Bone marrow (tissue), 2 donors: Measurements from ENCODE around the gene MYPN.
A peak's percentile ranks its signal among the peaks of the same experiment; 100 is the strongest.
"Not testable (repeated sequence)": the region's sequence is repeated elsewhere in the genome, so short reads cannot be mapped to it uniquely, and the experiment has no call there.

Experiments
- DNase-seq, 2 donors: peaks; one replicate each; lab custom pipeline; 2025; lab: John Stamatoyannopoulos, UW

Gene MYPN, protein sequence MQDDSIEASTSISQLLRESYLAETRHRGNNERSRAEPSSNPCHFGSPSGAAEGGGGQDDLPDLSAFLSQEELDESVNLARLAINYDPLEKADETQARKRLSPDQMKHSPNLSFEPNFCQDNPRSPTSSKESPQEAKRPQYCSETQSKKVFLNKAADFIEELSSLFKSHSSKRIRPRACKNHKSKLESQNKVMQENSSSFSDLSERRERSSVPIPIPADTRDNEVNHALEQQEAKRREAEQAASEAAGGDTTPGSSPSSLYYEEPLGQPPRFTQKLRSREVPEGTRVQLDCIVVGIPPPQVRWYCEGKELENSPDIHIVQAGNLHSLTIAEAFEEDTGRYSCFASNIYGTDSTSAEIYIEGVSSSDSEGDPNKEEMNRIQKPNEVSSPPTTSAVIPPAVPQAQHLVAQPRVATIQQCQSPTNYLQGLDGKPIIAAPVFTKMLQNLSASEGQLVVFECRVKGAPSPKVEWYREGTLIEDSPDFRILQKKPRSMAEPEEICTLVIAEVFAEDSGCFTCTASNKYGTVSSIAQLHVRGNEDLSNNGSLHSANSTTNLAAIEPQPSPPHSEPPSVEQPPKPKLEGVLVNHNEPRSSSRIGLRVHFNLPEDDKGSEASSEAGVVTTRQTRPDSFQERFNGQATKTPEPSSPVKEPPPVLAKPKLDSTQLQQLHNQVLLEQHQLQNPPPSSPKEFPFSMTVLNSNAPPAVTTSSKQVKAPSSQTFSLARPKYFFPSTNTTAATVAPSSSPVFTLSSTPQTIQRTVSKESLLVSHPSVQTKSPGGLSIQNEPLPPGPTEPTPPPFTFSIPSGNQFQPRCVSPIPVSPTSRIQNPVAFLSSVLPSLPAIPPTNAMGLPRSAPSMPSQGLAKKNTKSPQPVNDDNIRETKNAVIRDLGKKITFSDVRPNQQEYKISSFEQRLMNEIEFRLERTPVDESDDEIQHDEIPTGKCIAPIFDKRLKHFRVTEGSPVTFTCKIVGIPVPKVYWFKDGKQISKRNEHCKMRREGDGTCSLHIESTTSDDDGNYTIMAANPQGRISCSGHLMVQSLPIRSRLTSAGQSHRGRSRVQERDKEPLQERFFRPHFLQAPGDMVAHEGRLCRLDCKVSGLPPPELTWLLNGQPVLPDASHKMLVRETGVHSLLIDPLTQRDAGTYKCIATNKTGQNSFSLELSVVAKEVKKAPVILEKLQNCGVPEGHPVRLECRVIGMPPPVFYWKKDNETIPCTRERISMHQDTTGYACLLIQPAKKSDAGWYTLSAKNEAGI (N-terminal part only)

GRCh38 chr10:68109331-68109730 is at the start of gene MYPN:
MYPN (plus strand) TSS chr10:68109488; CDS start chr10:68121439, 11,951 bp downstream.
- DNase-seq = no peak

DNA sequence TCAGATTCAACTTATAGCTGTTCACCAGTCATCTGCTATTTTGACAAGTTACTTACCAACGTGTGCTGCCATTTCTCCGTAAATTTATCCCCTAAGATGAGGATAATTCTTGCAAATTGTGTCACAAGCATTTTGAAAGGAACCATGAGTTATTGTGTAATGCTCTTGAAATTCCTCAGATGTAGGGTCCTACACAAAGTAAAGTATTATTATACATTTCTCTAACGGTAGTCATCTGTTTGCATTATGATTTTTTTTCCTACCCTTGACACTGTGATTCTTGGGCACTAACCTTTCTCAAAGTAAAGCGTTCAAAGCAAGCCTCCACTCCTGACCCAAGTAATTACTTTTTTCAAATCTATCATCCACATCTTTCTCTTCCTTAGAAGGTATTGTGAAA is 42.3 kb upstream of the MYPN start:
- DNase-seq = no peak

DNA sequence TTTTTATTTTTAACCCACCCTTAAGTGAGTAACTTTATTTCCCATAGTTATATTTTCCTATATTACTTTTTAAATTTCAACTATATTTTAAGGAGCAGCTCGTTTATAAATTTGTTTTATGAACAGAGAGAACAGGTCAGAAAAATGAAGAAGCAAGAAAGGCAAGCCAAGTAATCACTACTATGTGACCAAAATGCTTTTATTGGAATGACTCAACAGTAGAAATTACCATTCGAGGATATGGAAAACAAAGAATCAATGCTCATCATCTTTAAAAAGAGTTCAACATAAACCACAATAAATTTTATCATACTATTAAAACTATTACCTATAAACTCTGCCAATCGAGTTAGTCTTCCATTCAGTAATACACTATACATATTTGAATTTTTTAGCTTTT is 41.8 kb upstream of the MYPN start:
- DNase-seq = no peak

GRCh38 chr10:68073631-68074030 is 35.7 kb upstream of the MYPN start:
- DNase-seq = no peak

- peak in 1 of 2 donors; percentile 10 for DNase-seq
Observed at GRCh38 chr10:68074031-68074774, 35.1 kb upstream of the MYPN start.

DNA sequence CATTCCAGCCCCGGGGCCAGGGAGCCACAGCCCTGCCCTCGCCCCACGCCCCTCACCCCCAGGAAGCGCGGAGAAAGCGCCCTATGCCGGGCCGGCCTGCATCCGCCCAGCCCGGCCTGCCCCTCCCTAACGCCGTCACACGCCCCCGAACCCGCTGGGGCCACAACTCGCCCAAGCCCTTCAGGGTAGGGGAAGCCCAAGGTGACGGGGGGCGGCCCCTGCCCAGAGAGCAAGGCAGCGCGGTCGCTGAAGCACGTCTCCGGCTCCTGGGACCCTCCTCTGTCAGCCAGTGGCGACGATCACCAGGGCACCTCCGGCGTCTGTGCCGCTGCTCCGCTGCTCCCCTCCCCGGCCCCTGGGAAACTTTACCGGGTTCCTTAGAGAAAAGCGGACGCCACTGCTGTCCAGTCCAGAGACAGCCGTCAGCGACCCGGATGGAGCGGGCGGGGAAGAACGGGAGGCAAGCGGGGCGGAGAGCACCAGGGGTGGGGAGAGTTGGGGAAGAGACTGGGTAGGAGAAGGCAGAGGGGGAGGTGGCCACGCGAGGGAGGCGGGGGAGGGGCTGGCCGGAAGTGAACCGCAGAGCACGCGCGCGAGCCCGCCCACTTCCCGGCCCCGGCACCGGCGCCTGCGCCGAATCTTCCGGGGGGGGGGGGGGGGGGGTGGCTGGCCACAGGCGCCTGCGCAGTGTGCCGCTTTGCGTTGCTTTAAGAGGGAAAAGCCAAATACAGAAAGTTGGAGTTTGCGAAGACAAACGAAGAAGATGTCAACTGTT is 34.3 kb upstream of the MYPN start, which contains the start of gene HERC4:
Gene HERC4 (minus strand): TSS at position 509 of the 775 bp plus-strand sequence. CDS start 2,175 bp downstream, outside the sequence.
- DNase-seq = peak; percentile 72 to 84

DNA sequence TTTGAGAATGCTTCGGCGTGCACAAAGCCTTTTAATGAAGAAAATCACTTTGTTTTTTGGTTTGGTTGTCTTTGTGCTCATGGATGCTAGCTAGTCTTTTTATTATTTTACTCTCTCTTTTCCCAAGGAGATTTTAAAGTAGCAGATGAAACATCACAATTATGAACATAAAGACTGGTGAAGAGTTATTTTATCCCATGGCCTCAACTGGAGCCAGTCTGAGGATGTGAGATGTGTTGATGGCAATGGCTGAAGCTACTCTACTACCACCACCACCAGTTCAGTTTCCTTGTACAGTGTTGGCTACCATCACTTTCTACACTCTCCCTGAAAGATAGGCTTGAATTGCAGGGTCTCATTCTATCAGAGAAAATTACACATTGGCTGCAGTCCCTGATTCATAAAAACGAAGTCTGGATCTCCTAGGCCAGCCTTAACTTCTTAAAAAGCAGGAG is 33.7 kb upstream of the MYPN start:
- DNase-seq = no peak

DNA sequence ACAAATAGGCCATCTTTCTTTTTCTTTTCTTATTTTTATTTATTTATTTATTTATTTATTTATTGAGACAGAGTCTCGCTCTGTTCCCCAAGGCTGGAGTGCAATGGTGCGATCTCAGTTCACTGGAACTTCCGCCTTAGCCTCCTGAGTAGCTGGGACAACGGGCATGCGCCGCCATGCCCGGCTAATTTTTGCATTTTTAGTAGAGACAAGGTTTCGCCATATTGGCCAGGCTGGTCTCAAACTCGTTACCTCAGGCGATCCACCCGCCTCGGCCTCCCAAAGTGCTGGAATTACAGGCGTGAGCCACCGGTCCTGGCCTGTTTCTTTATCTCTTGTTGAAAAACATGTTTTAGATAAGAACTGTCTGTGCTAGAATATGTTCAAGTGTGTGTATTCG is 33.2 kb upstream of the MYPN start:
- DNase-seq = not testable (repeated sequence)

GRCh38 chr10:68077026-68077425 is 32.3 kb upstream of the MYPN start:
- DNase-seq = no peak

DNA sequence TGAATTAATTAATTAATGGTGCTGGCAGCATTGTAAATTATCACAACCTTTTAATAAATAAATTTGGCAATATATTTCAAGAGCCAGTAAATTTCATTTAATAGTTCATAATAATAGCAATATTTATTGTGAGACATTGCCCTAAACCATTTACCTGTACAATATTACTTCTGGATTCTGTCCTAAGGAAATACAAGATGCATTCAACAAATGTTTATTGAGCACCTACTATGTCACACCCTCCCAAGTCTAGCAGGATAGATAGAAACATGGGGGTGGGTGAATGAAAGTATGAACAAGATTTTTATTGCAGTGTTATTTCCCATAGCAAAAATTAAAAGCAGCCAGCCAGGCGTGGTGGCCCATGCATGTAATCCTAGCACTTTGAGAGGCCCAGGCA is 29.9 kb upstream of the MYPN start:
- DNase-seq = no peak

DNA sequence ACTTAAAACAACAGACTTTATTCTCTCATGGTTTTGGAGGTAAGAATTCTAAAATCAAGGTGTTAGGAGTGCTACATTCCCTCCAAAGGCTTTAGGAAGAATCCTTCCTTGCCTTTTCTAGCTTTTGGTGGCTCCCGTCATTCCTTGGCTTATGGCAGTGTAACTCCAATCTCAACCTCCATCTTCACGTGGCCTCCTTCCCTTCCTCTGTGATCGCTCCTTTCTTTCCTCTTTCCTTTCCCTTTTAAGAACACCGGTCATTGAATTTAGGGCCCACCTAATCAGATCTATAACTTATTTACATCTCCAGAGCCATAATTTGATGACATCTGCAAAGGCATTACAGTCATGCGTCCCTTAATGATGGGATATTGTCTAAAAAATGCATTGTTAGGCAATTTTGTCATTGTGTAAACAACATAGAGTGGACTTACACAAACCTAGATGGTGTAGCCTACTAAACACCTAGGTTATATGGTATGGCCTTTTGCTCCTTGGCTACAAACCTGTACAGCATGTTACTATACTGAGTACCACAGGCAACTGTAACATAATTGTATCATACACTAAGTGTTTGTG is 28.3 kb upstream of the MYPN start:
- DNase-seq = no peak

DNA sequence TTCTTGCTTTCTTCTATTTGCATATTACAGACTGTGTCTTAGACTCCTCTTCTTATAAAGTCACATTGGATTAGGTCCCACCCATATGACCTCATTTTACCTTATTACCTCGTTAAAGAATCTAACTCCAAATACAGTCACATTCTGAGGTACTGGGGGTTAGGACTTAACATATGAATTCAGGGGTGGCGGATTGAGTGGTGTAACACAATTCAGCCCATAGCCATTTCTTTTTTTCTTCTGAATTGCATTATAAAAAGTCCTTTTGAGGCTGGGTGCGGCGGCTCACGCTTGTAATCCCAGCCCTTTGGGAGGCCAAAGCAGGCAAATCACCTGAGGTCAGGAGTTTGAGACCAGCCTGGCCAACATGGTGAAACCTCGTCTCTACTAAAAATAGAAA is 27.4 kb upstream of the MYPN start:
- DNase-seq = no peak

- DNase-seq = no peak
Observed at GRCh38 chr10:68082872-68083271, 26.4 kb upstream of the MYPN start.

GRCh38 chr10:68083953-68084352 is 25.3 kb upstream of the MYPN start:
- no peak for DNase-seq

DNA sequence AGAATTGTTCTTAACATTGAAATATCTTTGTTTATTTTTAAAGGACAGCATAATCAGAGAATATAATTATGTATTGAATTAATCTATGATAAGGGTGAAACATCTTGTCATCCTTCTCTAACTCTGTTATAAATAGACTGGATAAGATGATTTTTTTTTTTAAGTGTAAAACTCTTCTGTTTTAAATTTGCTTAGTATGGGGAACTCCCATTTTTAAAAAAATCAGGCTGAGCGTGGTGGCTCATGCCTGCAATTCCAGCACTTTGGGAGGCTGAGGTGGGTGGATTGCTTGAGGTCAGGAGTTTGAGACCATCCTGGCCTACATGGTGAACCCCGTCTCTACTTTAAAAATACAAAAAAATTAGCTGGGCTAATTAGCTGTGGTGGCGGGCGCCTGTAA is 24.8 kb upstream of the MYPN start:
- no peak for DNase-seq

GRCh38 chr10:68086011-68086410 is 23.3 kb upstream of the MYPN start:
- no peak for DNase-seq

DNA sequence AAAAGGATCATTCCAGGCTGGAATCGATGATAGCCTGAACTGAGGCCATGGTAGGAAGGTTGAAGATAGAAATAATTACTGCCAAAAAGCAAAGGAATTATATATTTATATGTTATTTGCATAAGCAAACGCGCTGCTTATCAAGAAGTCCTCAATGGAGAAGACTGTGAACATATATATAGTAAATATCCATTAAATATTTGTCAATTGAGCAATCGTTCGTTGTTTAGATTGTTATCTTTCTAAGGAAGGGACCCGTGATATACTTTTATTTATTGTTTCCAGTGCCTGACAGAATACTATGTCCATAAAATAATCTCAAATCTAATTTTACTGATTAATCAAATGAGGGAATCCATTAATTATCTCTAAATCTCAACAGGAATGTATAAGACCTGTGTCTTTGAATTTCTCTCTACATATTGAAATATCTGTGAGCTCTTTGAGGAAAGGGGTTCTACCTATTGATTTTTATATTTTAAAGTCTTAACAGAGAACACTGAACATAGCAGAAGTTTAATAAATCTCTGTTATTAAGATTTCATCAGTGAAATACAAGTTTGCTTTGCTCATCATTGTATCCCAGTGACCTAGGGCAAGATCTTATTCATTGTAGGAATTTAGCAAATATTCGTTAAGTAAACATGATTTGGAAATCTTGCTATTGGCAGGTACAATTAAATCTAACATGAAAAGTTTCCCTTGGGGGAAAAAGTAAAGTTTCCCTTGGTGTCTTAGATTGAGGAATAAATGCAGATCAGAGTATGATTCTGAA is 22.2 kb upstream of the MYPN start:
- no peak for DNase-seq

- DNase-seq = no peak
Observed at GRCh38 chr10:68087685-68088401, 21.4 kb upstream of the MYPN start.

DNA sequence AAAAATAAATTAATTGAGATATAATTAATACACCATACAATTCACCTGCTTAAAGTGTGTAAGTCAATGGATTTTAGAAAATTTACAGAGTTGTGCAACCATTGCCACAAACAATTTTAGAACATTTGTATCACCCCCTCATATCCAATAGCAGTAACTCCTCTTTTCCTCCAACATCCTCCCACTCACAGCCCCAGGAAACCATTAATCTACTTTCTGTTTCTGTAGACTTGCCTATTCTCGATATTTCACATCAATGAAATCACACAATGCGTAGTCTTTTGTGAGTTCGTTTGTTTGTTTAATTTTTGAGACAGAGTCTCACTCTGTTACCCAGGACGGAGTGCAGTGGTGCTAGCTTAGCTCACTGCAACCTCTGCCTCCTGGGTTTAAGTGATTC is 20.5 kb upstream of the MYPN start:
- DNase-seq = peak in 1 of 2 donors; percentile 22
